ENCODE data around the gene OOSP4A. TPM values are rescaled to one million over a fixed set of nuclear protein-coding genes. Genes with fewer than 3 reads are reported as not detected.

Gene OOSP4A
- total RNA-seq, 1 donor from 2014 or later: not detected

- Histone ChIP-seq H3K9me3 (replicated peaks) (no peaks in the 10 kb centered on the region), H3K36me3 (no peaks in the 10 kb centered on the region), H3K27me3 (ENCODE audit: low read depth) (no peaks in the 10 kb centered on the region), H3K27ac (replicated peaks) (no peak overlapping the region), H3K4me3 (no peak overlapping the region), H3K4me1 (peaks cover 5% of the 10 kb centered on the region)
- intact Hi-C loops (cut with micrococcal nuclease): no loop called here
- no peak for TF ChIP-seq CTCF (IDR thresholded peaks at IDR 0.05; ENCODE audit: borderline replicate concordance)
- no peak for DNase-seq
Measured at GRCh38 chr11:59944720-59945119, 19.1 kb upstream of the OOSP4A start.

DNA sequence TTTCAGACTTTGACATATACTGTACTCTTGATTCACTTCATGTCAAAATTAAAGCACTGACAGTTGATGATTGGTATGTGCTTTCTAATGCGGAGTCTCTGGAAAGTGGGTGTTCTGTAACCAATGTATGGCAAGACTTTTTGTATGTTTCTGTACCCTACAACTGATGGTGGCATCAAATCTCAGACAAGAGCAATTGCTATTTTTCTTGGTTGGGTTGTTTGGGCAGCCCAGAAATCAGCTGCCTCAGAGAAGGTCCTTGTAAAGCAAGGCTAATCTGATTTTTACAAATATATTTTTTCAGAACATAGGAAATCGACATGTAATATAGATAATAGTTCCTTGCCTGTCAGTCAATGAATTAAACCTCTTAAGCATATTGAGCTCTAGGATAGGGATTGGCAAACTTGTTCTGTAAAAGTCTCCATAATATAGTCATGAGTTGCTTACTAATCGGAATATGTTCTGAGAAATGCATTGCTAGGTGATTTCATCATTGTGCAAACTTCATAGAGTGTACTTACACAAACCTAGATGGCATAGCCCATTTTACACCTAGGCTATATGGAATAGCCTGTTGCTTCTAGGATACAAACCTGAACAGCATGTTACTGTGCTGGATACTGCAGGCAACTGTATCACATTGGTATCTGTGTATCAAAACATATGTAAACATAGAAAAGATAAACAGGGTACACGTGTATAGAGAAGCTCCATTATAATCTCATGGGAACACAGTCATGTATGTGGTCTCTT lies 10.2 kb upstream of the OOSP4A start:
- H3K4me3 ChIP-seq: no peak overlapping the region
- H3K36me3 ChIP-seq: no peaks in the 10 kb centered on the region
- no peak for DNase-seq
- H3K27ac ChIP-seq (replicated peaks): no peak overlapping the region
- H3K27me3 ChIP-seq (ENCODE audit: low read depth): no peaks in the 10 kb centered on the region
- H3K4me1 ChIP-seq: no peaks in the 10 kb centered on the region
- intact Hi-C loops (cut with micrococcal nuclease): no loop called here
- no peaks in the 10 kb centered on the region for H3K9me3 ChIP-seq (replicated peaks)
- TF ChIP-seq CTCF (IDR thresholded peaks at IDR 0.05; ENCODE audit: borderline replicate concordance): no peak

DNA sequence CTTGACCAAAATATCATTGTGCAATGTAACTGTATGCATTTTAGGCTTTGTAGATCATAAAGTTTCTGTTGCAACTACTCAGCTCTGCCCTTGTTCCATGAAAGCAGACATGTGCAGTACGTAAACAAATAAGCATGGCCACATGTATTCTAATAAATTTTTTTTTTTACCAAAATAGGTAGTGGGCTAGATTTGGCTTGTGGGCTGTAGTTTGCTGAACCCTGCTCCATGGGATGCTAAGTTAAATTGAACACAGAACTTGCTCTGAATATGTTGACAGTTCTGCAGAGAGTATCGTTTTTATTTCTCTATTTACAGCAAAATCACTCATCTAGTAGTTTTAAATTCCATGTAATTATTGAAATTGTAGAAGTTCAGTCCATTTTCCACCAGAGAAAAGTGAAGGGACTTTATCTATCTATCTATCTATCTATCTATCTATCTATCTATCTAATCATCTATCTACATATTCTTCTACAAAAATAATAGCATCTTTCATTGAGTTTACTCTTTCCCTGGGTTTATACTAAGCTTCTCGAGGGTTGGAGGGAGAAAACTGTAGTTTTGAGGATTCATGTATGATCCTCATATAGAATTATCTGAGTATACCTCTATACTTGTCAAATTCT lies 9.5 kb upstream of the OOSP4A start:
- Histone ChIP-seq H3K4me1 (no peaks in the 10 kb centered on the region), H3K9me3 (replicated peaks) (no peaks in the 10 kb centered on the region), H3K4me3 (no peak overlapping the region), H3K36me3 (no peaks in the 10 kb centered on the region), H3K27ac (replicated peaks) (no peak overlapping the region), H3K27me3 (ENCODE audit: low read depth) (no peaks in the 10 kb centered on the region)
- TF ChIP-seq CTCF (IDR thresholded peaks at IDR 0.05; ENCODE audit: borderline replicate concordance): no peak
- intact Hi-C loops (cut with micrococcal nuclease): no loop called here
- DNase-seq: no peak

GRCh38 chr11:59957094-59957493 lies 6.7 kb upstream of the OOSP4A start:
- no peaks in the 10 kb centered on the region for H3K9me3 ChIP-seq (replicated peaks)
- H3K4me3 ChIP-seq: no peak overlapping the region
- no peaks in the 10 kb centered on the region for H3K36me3 ChIP-seq
- intact Hi-C loops (cut with micrococcal nuclease): no loop called here
- H3K27me3 ChIP-seq (ENCODE audit: low read depth): no peaks in the 10 kb centered on the region
- H3K4me1 ChIP-seq: peaks cover 7% of the 10 kb centered on the region
- no peak for TF ChIP-seq CTCF (IDR thresholded peaks at IDR 0.05; ENCODE audit: borderline replicate concordance)
- H3K27ac ChIP-seq (replicated peaks): no peak overlapping the region
- DNase-seq: no peak

DNA sequence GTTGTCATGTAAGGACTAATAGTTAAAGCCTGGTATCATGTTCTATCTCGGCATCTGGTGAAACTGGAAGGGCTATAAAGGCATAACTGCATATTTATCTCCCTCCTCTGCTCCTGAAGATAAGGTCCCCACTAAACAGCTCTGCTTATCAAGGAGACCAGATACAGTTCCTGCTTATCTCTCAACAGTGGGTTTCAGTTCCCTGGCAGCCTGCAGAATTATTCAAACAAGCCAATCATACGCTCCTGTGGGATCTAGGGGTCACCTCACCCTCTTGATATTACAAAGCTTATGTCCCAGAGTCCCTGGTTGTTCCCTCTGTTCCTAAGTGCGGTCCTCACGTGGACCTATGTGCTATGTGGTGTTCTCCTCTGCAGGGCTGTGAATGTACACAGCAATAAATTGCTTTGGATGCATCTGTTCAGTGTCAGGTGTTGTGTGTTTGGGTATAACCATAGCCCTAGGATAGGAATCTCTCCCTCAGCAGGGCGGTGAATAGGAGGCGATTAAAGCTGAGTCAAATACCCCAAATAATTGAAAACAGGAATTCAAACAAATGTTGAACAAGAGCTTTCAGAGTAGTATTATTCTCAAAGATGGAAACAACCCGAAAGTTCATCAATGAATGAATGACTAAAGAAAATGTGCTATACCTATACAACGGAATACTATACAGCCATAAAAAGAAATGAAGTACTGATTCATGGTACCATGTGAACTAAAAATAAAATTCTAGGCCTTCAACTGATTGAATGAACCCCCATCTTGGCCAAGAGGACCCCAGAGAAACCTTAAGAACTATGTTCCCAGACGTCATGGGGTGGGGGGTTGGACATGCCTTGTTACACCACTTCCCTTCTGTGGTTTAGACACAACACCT lies 3.1 kb upstream of the OOSP4A start:
- Histone ChIP-seq H3K27ac (replicated peaks) (peak overlapping the region; percentile 52), H3K9me3 (replicated peaks) (no peaks in the 10 kb centered on the region), H3K4me3 (no peak overlapping the region), H3K4me1 (peaks cover 12% of the 10 kb centered on the region), H3K36me3 (no peaks in the 10 kb centered on the region), H3K27me3 (ENCODE audit: low read depth) (no peaks in the 10 kb centered on the region)
- intact Hi-C loops (cut with micrococcal nuclease): no loop called here
- DNase-seq: no peak
- TF ChIP-seq CTCF (IDR thresholded peaks at IDR 0.05; ENCODE audit: borderline replicate concordance): no peak
